Chondrocyte (in vitro differentiated cells): ENCODE measurements around the gene SPAG9. TPM values are rescaled to one million over a fixed set of nuclear protein-coding genes. Genes with fewer than 3 reads are reported as not detected.

Experiments
- DNase-seq: peaks from one replicate; pipeline ENCODE4 v3.0.0; 2021; ENCODE audit warnings: mixed read lengths, low spot score
- H3K27ac Mint-ChIP-seq: one replicate; pipeline ENCODE4 v1.8.0; 2021; ENCODE audit warnings: mild to moderate bottlenecking, moderate library complexity, mixed read lengths; ENCODE audit not compliant: unreplicated experiment
- H3K27me3 Mint-ChIP-seq: 2 replicates; pipeline ENCODE4 v1.8.0; 2021; ENCODE audit warnings: low read depth, mixed read lengths
- H3K36me3 Mint-ChIP-seq: 2 replicates; pipeline ENCODE4 v1.8.0; 2021; ENCODE audit warnings: low read depth, mixed read lengths
- H3K4me1 Mint-ChIP-seq: 2 replicates; pipeline ENCODE4 v1.8.0; 2021; ENCODE audit warnings: low read depth, mild to moderate bottlenecking, mixed read lengths
- H3K4me3 Mint-ChIP-seq: one replicate; pipeline ENCODE4 v1.8.0; 2021; ENCODE audit warnings: mild to moderate bottlenecking, moderate library complexity, mixed read lengths; ENCODE audit not compliant: unreplicated experiment
- H3K9me3 Mint-ChIP-seq: 2 replicates; pipeline ENCODE4 v1.8.0; 2021; ENCODE audit warnings: low read depth, mixed read lengths
- total RNA-seq: library from RNA; stranded (reverse); gene quantifications from 3 replicates; pipeline ENCODE4 v1.2.1, GENCODE V29; 2021
- TF ChIP-seq, protein P1 (sequence below): fragments of 200-600 bp; sonication (generic); IDR thresholded peaks from 2 replicates; pipeline ENCODE4 v1.5.0; 2021; ENCODE audit warnings: antibody characterized with exemption, mild to moderate bottlenecking, moderate library complexity

The SPAG9 gene
- total RNA-seq, 1 donor from 2014 or later, result 92.7 TPM

DNA sequence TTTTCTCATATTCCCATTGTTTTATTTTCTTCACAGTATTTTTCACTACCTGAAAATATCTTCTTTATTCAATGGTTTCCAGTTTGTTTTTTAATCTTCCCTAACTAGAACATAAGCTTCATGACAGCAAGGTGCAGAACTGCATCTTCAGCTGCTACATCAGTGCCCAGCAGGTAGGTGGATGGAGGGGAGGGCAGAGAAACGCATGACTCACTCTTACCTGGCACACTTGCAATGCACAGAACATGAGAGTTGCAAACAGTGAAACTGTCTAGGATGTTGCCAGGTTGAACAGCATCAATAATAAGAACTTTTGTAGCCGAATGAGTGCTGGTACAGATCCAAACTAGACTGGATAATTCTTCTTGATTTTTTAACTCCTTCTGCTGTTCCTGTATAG lies 127.1 kb downstream of the SPAG9 start:
- H3K9me3 Mint-ChIP-seq, result no peaks in the 10 kb centered on the region
- no peaks in the 10 kb centered on the region for H3K4me1 Mint-ChIP-seq
- no peaks in the 10 kb centered on the region for H3K27me3 Mint-ChIP-seq
- no peak overlapping the region for H3K4me3 Mint-ChIP-seq
- peaks cover 36% of the 10 kb centered on the region for H3K36me3 Mint-ChIP-seq
- no peak for DNase-seq
- H3K27ac Mint-ChIP-seq, result no peak overlapping the region
- TF ChIP-seq, protein P1, sequence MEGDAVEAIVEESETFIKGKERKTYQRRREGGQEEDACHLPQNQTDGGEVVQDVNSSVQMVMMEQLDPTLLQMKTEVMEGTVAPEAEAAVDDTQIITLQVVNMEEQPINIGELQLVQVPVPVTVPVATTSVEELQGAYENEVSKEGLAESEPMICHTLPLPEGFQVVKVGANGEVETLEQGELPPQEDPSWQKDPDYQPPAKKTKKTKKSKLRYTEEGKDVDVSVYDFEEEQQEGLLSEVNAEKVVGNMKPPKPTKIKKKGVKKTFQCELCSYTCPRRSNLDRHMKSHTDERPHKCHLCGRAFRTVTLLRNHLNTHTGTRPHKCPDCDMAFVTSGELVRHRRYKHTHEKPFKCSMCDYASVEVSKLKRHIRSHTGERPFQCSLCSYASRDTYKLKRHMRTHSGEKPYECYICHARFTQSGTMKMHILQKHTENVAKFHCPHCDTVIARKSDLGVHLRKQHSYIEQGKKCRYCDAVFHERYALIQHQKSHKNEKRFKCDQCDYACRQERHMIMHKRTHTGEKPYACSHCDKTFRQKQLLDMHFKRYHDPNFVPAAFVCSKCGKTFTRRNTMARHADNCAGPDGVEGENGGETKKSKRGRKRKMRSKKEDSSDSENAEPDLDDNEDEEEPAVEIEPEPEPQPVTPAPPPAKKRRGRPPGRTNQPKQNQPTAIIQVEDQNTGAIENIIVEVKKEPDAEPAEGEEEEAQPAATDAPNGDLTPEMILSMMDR, result no peak

DNA sequence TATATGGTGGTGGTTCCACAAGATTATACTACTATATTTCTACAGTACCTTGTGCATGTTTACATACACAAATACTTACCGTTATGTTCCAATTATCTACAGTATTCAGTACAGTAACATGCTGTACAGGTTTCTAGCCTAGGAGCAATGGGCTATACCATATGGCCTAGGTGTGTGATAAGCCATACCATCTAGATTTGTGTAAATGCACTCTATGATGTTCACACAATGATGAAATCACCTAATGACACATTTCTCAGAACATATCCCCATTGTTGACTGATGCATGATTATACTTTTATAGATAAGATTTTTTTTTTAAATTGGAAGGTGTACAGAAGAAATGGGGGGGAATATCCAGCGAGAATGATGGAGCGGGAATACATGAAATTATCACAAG lies 131.5 kb downstream of the SPAG9 start:
- TF ChIP-seq, protein P1, result no peak
- peaks cover 41% of the 10 kb centered on the region for H3K36me3 Mint-ChIP-seq
- H3K4me3 Mint-ChIP-seq, result no peak overlapping the region
- DNase-seq, result no peak
- no peak overlapping the region for H3K27ac Mint-ChIP-seq
- H3K27me3 Mint-ChIP-seq, result no peaks in the 10 kb centered on the region
- H3K9me3 Mint-ChIP-seq, result no peaks in the 10 kb centered on the region
- H3K4me1 Mint-ChIP-seq, result peaks cover 10% of the 10 kb centered on the region

DNA sequence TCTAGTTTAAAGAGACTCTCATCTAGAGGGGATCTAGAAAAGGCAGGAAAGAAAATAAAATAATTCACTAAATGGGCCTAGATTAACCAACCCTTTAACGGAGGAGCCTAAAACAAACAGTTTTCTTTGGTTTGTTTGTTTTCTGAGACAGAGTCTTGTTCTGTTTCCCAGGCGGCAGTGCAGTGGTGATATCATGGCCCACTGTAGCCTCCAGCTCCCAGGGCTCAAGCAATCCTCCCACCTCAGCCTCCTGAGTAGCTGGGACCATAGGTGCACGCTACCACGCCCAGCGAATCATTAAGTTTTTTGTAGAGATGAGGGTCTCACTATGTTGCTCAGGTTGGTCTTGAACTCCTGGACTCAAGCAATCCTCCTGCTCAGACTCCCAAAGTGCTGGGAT lies 132.2 kb downstream of the SPAG9 start:
- TF ChIP-seq, protein P1, result no peak
- Mint-ChIP-seq H3K36me3 (peaks cover 37% of the 10 kb centered on the region), H3K27me3 (no peaks in the 10 kb centered on the region), H3K4me1 (peaks cover 10% of the 10 kb centered on the region), H3K4me3 (no peak overlapping the region), H3K9me3 (no peaks in the 10 kb centered on the region), H3K27ac (no peak overlapping the region)
- no peak for DNase-seq

DNA sequence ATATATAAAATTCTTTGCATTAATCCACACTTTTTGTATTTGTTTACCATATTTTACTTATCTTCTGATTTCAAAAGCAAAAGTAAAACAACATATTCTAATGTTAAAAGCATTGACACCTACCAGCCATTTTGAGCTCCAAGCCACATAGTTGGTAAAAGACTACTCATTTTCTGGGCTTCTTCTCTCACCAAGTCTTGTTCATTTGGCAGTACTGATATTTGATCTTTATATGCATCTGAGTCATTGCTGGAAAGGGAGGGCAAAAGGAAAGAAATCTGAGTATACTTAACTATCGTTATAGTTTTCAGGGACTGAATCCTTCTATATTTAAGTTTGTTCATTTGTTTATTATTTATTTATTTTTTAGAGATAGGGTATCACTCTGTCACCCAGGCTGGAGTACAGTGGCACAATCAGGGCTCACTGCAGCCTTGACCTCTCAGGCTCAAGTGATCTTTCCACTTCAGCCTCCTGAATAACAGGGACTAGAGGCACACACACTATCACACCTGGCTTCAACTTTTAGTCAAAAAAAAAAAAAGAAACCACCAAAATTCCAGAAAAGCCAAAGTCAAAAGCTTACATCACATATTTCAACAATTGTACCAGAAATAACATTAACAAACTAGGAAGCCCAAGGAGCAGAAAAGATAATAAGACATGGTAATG lies 133.5 kb downstream of the SPAG9 start:
- H3K27me3 Mint-ChIP-seq, result no peaks in the 10 kb centered on the region
- H3K9me3 Mint-ChIP-seq, result no peaks in the 10 kb centered on the region
- H3K4me3 Mint-ChIP-seq, result no peak overlapping the region
- H3K27ac Mint-ChIP-seq, result peak overlapping the region; percentile 60
- peaks cover 10% of the 10 kb centered on the region for H3K4me1 Mint-ChIP-seq
- TF ChIP-seq, protein P1, result no peak
- peaks cover 31% of the 10 kb centered on the region for H3K36me3 Mint-ChIP-seq
- DNase-seq, result no peak

DNA sequence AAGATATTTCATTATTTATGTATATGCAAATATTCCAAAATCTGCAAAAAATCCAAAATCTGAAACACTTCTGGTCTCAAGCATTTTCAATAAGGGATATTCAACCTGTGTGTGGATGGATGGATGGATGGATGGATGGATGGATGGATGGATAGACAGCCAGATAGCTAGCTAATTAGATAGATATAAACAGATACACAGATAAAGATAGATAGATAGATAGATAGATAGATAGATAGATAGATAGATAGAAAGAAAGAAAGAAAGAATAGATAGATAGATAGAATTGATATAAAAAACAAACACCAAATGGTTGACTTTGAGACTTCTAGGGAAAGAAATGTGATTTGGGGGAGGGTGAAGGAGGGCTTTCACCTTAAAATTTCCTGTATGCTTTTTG lies 139.4 kb downstream of the SPAG9 start:
- Mint-ChIP-seq H3K9me3 (no peaks in the 10 kb centered on the region), H3K4me3 (no peak overlapping the region), H3K4me1 (peaks cover 14% of the 10 kb centered on the region), H3K36me3 (peaks cover 28% of the 10 kb centered on the region), H3K27ac (no peak overlapping the region), H3K27me3 (no peaks in the 10 kb centered on the region)
- TF ChIP-seq, protein P1, result no peak
- no peak for DNase-seq
